H1 (cell line): ENCODE data around the gene SPEF1. TPM values are rescaled to one million over a fixed set of nuclear protein-coding genes. Genes with fewer than 3 reads are reported as not detected.

Experiments used
- JUND ChIP-seq: IDR thresholded peaks from 2 replicates; pipeline ENCODE4 v1.6.1; 2011; ENCODE audit warnings: mild to moderate bottlenecking, improper control_type of control experiment, low read length
- polyA plus RNA-seq, 7 experiments: library from polyadenylated mRNA; depleted of rRNA in 3 of 7; stranded (reverse) in 5 of 7; unstranded in 2 of 7; fragments of >200 nt in 5 of 7; fragments of 200-250 nt in 2 of 7; gene quantifications; 1 replicate in 5 of 7; 2 replicates in 1 of 7; 4 replicates in 1 of 7; pipeline versions ENCODE4 v1.2.1 to v1.2.3, GENCODE V29; 2011 to 2013; ENCODE audit warnings: missing spikeins in 2 of 7, mixed read lengths in 2 of 7
- total RNA-seq: library from RNA; stranded (reverse); fragmentation: NEBNext Ultra II Directional; extraction: Animal tissue kit (Norgen Biotek cat#: 25700); gene quantifications from 2 replicates; pipeline ENCODE4 v1.2.1, GENCODE V29; 2021

SPEF1 gene
- total and polyA plus RNA-seq, 2 of the 8 experiments (the other 6 are each of a cell fraction or from before 2014, with no cell fraction given), result 0.51 to 0.71 TPM

DNA sequence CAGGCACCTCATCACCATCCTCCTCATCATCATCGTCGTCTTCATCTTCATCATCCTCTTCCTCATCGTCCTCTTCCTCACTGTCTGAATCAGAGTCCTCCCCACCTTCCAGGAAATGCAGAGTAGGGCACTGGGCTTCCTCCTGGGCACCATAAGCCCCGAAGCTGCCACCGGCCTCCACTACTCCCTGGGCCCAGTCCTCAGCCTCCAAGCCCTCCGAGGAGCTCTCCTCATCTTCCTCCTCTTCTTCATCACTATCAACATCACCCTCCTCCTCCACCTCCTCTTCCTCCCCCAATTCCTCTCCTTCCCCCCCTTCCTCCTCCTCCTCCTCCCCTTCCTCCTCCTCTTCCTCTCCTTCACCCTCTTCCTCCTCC, 3.6 kb upstream of the SPEF1 start (continued):
- TF ChIP-seq JUND, result no peak
